Nucleus accumbens (tissue), 56 donors: ENCODE measurements around the gene RALGPS2.
A peak's percentile ranks its signal among the peaks of the same experiment; 100 is the strongest.

Source experiments
- DNase-seq, 56 donors: peaks; one replicate each; lab custom pipeline; 2025; lab: John Stamatoyannopoulos, UW

The RALGPS2 gene, protein sequence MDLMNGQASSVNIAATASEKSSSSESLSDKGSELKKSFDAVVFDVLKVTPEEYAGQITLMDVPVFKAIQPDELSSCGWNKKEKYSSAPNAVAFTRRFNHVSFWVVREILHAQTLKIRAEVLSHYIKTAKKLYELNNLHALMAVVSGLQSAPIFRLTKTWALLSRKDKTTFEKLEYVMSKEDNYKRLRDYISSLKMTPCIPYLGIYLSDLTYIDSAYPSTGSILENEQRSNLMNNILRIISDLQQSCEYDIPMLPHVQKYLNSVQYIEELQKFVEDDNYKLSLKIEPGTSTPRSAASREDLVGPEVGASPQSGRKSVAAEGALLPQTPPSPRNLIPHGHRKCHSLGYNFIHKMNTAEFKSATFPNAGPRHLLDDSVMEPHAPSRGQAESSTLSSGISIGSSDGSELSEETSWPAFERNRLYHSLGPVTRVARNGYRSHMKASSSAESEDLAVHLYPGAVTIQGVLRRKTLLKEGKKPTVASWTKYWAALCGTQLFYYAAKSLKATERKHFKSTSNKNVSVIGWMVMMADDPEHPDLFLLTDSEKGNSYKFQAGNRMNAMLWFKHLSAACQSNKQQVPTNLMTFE

DNA sequence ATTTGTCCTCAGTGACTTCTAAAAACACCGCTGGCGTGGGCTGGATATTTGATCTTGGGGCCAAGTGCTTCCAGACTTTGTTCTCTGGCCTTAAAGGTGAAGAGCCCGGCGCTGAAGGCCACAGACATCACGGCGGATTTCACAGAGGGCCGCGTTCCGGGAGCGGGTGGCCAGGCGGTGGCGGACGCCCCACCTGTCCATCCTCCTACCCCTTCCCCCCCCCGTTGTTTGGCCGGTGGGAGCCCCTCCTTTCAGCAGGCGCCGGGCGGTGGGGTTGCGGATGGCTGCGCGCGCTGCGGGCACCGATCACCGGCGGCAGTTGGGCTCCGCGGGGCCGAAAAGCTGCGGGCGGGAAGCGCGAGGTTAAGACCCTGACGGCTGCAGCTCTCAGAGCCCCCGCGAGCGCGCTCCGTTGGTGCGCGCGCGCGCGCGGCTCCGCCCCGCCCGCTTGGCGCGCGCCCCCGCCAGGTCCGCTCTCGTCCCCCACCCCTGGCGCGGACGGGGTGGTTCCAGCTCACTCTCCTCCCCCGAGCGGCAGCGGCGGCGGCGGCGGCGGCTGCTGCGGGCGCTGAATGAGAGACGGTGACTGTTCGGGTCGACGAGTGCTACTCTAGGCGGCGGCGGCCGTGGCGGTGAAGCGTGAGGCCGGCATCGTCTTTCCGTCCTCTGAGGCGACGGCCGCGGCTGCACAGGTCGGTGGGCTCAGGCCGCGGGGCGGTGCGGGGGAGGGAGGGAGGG lies at the start of gene RALGPS2:
Gene RALGPS2 (plus strand): TSS at position 517 of the 738 bp plus-strand sequence. CDS start 51,521 bp downstream, outside the sequence.
- DNase-seq = peak in 51 of 56 donors; percentile 6 to 82 (median 47)

GRCh38 chr1:178679237-178679636 lies 45.8 kb upstream of the RALGPS2 start:
- DNase-seq = no peak

GRCh38 chr1:178682429-178682828 lies 42.6 kb upstream of the RALGPS2 start:
- DNase-seq = no peak

DNA sequence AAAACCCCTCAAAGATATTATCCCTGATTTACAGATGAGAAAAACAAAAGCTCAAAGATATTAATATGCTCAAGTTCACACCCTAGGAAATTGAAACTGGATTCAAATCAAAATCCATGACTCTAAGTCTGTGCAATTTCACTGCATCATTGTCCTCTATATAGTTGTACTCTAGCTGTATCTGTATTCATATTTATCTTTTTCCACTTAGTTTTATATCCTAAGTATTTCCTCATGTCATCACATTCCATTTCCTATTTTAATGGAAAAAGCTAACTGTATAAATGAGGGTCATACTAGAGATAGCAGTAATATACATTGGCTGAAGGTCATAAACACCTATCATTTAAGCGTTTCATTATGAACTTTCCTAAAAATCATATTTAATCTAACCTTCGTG lies 42.2 kb upstream of the RALGPS2 start:
- DNase-seq = no peak

GRCh38 chr1:178683291-178683690 lies 41.8 kb upstream of the RALGPS2 start:
- no peak for DNase-seq

DNA sequence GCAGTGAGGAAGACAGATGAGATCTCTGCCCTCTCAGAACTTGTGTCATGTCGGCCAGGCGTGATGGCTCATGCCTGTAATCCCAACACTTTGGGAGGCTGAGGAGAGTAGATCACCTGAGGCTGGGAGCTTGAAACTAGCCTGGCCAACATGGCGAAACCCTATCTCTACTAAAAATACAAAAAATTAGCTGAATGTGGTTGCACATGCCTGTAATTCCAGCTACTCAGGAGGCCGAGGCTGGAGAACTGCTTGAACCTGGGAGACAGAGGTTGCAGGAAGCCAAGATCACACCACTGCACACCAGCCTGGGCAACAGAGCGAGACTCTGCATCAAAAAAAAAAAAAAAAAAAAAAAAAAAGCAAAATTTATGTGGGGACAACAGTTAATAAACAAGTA lies 40.9 kb upstream of the RALGPS2 start:
- DNase-seq = no peak

DNA sequence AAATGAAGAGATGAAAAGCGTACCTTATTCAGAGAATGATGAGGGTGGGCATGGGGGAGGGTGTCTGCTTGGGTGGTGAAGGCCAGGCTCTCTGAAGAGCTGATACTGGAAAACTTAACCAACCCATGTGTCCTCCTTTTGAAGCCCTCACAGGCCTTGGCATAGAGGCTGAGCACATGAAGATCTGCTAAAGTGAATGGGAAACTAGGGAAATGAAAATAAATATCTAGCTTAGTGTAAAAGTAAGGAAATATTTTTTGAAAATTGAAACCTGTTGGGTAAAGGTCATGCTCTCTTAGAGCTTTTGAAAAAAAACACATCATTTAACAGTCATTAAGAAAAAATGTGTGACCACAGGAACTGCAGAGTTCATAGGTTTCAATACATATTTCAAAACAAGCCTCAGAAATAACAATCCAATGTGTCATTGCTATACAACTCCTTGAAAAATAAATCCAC lies 40.5 kb upstream of the RALGPS2 start:
- no peak for DNase-seq

DNA sequence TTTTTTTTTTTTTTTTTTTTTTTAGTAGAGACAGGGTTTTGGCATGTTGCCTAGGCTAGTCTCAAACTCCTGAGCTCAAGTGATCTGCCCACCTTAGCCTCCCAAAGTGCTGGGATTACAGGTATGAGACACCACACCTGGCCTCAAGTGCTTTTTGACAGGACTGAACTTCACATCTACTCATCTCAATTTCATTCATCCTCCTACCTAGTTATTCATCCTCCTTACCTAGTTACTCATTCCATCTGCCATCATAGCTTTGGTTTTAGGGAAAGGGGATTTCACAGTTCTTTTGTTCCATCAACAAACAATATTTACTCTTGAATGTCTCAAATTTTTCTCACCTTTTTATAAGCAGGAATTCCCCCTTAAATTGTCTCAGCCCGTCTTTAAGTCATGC lies 38.6 kb upstream of the RALGPS2 start:
- DNase-seq = no peak

GRCh38 chr1:178688244-178688643 lies 36.8 kb upstream of the RALGPS2 start:
- no peak for DNase-seq

DNA sequence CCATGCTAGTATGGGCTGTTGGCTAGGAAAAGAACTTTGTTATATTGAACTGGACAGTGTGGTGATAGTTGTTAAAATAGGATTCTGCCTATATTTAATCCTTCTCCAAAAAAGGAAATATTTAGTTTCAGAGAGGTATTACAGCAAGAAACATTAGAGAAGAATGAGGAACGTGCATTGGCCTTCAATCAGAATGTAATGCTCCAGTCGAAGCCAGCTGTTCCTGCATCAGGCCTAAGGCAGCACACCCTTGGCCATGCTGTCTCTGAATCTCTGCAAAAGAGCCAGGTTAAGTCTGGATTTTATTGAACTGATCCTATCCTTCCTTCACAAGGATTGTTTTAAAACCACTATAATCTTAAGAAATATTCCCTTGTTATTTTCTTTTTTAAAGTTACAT lies 35.3 kb upstream of the RALGPS2 start:
- no peak for DNase-seq

GRCh38 chr1:178690496-178690895 lies 34.5 kb upstream of the RALGPS2 start:
- no peak for DNase-seq

DNA sequence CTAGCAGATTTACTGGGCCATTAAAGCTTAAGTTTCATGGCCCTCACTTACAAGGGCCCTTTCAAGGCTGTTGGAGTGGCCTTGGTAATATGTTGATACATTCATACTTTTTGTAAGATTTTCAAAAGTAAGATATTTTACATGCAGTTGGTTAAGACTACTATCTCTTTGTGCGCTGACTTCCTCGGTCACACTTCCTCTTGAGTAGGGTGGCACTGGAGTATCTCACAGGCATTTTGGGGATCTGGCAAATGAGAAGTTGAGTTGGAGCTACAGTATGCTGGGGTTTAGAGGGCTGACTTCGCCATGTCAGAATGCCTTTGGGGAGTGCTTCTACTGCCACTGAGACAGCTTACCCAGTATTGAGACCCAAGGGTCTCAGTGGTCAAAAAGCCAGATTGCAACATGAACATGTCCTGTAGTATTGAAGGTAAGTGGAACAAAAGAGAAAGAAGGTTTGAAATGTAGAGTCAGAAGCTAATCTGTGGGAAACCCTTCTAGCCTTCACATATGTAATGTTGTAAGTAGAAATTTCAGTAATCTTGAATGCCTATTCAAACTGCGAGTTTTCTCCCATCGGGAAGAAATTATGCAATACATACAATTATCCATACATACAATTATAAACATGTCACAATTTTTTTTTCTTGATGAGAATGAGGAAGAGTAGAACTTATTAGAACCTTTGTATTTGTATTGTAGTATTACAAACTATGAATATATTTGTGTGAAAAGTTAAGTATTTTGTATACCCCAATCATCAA lies 32.3 kb upstream of the RALGPS2 start:
- no peak for DNase-seq

GRCh38 chr1:178693366-178693765 lies 31.7 kb upstream of the RALGPS2 start:
- no peak for DNase-seq

DNA sequence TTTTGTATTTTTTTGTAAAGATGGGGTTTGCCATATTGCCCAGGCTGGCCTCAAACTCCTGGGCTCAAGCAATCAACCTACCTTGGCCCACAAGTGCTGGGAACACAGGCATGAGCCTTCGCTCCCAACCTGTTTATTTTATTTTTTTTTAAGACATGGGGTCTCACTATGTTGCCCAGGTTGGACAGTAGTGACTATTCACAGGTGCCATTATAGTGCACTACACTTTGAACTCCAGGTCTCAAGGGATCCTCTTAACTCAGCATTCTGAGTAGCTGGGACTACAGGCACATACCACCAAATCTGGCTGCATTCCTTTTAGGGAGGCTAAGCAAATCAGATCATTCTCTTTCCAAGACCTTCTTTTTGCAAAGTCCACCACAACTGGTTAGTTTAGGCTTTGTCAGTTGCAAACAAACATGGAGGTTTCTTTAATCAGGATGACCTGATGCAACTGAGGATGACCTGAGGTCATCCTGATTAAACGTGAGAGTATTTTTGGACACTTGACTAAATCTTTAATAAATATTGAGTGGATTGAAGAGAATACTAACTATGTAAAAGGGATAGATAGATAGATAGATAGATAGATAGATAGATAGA lies 30.0 kb upstream of the RALGPS2 start:
- no peak for DNase-seq

DNA sequence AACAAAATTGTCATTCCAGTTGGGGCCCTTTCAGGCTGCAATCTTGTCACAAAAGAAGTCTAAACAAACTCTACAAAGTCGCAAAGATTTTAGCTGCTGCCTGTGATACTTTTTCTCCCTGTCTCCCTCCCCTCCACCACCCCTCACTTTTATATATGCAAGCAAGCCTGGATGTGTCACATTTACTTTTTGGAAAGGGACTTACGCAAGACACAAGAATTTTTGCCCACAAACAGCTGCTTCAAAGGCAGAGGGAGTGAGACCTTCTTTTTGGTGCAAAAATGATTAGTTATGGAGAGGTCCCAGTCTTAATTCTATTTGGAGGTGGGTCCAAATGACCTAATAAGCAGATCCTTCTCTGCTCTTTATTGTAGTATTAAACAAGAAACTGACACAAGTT lies 22.9 kb upstream of the RALGPS2 start:
- DNase-seq = no peak

DNA sequence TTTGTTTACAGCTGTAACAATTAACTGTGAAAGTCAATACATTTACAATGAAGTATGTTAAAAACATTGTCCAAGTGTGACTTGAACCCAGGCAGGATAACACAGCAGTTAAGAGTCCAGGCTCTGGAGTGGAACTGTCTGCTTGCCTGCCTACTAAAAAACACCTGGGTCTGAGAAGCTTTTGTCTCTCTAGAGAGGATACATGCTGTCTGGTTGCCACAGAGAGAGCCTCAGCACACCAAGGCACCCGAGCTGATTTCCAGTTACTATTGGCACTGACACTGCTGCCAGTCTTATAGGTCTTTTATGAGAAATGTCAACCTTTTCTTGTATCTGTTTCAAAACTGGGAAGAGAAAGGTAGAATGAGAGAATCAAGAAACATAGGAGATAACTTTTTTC lies 20.2 kb upstream of the RALGPS2 start:
- no peak for DNase-seq

DNA sequence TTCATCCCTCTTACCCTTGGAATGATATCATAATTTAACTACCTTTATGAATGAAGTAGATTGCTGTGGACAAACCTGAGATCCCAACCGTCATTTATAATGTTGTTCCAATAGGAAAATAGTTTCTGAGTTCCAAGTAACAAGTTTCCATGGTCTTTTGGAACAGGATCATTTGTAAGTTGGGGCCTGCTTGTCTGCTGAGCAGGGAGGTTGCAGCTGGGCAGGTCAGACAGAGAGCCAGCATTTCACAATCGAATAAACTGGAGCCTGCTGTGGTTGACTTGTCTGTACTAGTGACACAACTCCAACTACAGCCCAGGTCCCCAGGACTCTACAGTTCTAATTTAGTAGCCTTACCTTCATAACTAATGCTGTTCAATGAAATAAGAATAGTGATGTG lies 18.6 kb upstream of the RALGPS2 start:
- DNase-seq = no peak

GRCh38 chr1:178713259-178713658 lies 11.8 kb upstream of the RALGPS2 start:
- no peak for DNase-seq

DNA sequence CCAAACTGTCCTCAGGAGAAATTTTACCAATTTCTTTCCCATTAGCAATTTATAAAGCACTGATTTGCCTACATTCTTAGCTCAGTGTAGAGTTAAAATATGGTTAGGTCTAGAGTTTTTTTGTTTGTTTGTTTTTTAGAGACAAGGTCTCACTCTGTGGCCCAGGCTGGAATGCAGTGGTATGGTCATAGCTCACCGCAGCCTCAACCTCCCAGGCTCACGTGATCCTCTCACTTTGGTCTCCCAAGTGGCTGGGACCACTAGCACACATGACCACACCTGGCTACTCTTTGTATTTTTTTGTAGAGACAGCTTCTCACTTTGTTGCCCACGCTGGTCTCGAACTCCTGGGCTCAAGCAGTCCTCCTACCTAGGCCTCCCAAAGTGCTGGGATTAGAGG lies 10.6 kb upstream of the RALGPS2 start:
- no peak for DNase-seq

DNA sequence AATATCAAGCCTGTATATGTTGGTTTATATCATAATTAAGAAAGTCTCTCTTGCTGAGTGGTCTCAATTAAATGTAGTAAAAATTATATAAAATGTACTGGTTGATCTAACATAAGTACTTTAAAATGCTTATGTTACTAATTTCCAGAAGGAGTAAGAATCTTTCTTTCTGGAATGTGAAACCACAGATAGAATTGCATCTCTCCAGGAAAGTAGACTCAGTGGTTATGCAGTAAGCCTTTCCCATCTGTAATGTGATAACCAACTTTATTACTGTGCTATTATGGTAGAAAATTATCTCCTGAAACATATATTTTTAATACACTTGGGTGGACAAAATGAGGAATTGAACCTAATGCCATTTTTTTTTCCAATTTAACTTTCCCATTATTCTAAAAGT lies 8.9 kb upstream of the RALGPS2 start:
- DNase-seq = no peak
